MCF 10A (cell line): ENCODE data around the gene UBE2E1. TPM values are rescaled to one million over a fixed set of nuclear protein-coding genes. Genes with fewer than 3 reads are reported as not detected.

Experiments used
- BruUV-seq: library from RNA; stranded (reverse); fragments of 400-500 nt; replicated peaks from 2 replicates; lab custom pipeline; 2021; lab: Mats Ljungman, UMichigan
- CTCF ChIA-PET: fragments of 300-600 bp; sonication (Branson Sonifier 250); formaldehyde crosslinking; extraction: SDS; loops from one replicate; lab custom pipeline; 2021; ENCODE audit warnings: antibody characterized with exemption, inconsistent platforms; lab: Yijun Ruan, JAX
- POLR2A ChIA-PET: fragments of 300-600, 350-650 bp; sonication (Branson Sonifier 250); formaldehyde crosslinking; extraction: SDS; loops from one replicate; lab custom pipeline; 2020; ENCODE audit warnings: antibody characterized with exemption, inconsistent platforms; lab: Yijun Ruan, JAX
- DNase-seq: peaks from one replicate; pipeline ENCODE4 v3.0.0-alpha.2; 2018; ENCODE audit not compliant: unreplicated experiment
- H3K27ac Mint-ChIP-seq: one replicate; pipeline ENCODE4 v1.8.0; 2022; ENCODE audit warnings: mild to moderate bottlenecking, low read depth, mixed read lengths; ENCODE audit not compliant: unreplicated experiment
- H3K27me3 Mint-ChIP-seq: one replicate; pipeline ENCODE4 v1.8.0; 2022; ENCODE audit warnings: mixed read lengths; ENCODE audit not compliant: insufficient read depth, unreplicated experiment
- H3K36me3 Mint-ChIP-seq: one replicate; pipeline ENCODE4 v1.8.0; 2022; ENCODE audit warnings: mild to moderate bottlenecking, moderate library complexity, mixed read lengths; ENCODE audit not compliant: insufficient read depth, unreplicated experiment
- H3K4me1 Mint-ChIP-seq: one replicate; pipeline ENCODE4 v1.8.0; 2022; ENCODE audit warnings: mixed read lengths; ENCODE audit not compliant: insufficient read depth, unreplicated experiment
- H3K4me3 Mint-ChIP-seq: one replicate; pipeline ENCODE4 v1.8.0; 2022; ENCODE audit warnings: mild to moderate bottlenecking, moderate library complexity, mixed read lengths; ENCODE audit not compliant: unreplicated experiment
- H3K9me3 Mint-ChIP-seq: one replicate; pipeline ENCODE4 v1.8.0; 2022; ENCODE audit warnings: mixed read lengths; ENCODE audit not compliant: unreplicated experiment
- intact Hi-C: fragments of 100-400 bp; cut with micrococcal nuclease; formaldehyde crosslinking; loops from 2 replicates; pipeline ENCODE4 v1.14.1; 2022
- total RNA-seq: library from RNA; stranded (reverse); gene quantifications from 2 replicates; pipeline ENCODE4 v1.2.3, GENCODE V29; 2022
- TF ChIP-seq, protein P1 (sequence below): fragments of 200-600 bp; IDR thresholded peaks from one replicate; pipeline ENCODE4 v1.8.0; 2022; ENCODE audit warnings: antibody characterized with exemption, mild to moderate bottlenecking; ENCODE audit not compliant: unreplicated experiment

The UBE2E1 gene
- total RNA-seq, 1 experiment from 2014 or later = 128 TPM

DNA sequence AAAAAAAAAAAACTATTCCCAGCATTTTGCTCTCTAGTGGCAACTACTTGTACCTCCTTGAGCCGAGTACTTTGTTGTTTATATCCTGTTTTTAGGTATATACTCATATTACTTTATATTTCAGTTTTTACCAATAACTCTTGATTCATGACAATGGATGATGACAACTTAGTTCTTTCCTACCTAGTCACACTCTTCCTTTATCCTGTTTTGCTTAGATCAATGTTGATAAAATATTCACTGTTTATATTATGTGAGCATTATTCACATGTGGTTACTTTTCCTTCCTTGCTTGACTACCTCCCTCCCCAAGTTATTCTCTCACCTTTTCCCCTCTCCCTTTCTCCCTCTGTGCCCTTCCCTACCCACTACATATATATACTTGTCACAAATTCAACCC lies 57.3 kb downstream of the UBE2E1 start:
- intact Hi-C loops = no loop called here
- Mint-ChIP-seq H3K4me3 (no peak overlapping the region), H3K9me3 (no peaks in the 10 kb centered on the region), H3K27ac (no peak overlapping the region), H3K4me1 (peaks cover 12% of the 10 kb centered on the region), H3K27me3 (no peaks in the 10 kb centered on the region), H3K36me3 (peaks cover under 1% of the 10 kb centered on the region)
- no TSS peak for BruUV-seq
- DNase-seq = no peak
- CTCF ChIA-PET = interaction anchor here (0.5 to 1.0 kb wide), 3 partner anchors 12 to 1773 kb away, joined by 3 to 4 read pairs (median 4); no protein-coding TSS in a partner anchor
- POLR2A ChIA-PET = no interaction called here
- TF ChIP-seq, protein P1, sequence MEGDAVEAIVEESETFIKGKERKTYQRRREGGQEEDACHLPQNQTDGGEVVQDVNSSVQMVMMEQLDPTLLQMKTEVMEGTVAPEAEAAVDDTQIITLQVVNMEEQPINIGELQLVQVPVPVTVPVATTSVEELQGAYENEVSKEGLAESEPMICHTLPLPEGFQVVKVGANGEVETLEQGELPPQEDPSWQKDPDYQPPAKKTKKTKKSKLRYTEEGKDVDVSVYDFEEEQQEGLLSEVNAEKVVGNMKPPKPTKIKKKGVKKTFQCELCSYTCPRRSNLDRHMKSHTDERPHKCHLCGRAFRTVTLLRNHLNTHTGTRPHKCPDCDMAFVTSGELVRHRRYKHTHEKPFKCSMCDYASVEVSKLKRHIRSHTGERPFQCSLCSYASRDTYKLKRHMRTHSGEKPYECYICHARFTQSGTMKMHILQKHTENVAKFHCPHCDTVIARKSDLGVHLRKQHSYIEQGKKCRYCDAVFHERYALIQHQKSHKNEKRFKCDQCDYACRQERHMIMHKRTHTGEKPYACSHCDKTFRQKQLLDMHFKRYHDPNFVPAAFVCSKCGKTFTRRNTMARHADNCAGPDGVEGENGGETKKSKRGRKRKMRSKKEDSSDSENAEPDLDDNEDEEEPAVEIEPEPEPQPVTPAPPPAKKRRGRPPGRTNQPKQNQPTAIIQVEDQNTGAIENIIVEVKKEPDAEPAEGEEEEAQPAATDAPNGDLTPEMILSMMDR = no peak

DNA sequence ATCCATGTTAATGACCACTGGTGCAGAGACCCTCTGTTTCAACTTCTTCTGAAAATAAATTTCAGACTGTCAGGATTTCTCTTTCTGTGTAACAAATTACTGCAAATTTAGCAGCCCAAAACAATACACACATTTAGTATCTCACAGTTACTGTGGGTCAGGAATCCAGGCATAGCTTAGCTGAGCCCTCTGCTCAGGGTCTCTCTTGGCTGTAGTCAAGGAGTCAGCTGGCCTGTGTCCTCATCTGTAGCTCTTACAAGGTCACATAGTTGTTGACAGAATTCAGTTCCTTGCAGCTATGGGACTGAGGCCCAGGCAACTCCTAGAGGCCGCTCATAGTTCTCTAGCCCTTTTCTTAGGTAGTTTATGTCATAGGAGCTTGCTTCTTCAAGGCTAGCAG lies 59.2 kb downstream of the UBE2E1 start:
- no peak overlapping the region for H3K27ac Mint-ChIP-seq
- POLR2A ChIA-PET = interaction anchor here (0.6 to 1.8 kb wide), 3 partner anchors 12 to 116 kb away, joined by 4 to 6 read pairs (median 4); no protein-coding TSS in a partner anchor

DNA sequence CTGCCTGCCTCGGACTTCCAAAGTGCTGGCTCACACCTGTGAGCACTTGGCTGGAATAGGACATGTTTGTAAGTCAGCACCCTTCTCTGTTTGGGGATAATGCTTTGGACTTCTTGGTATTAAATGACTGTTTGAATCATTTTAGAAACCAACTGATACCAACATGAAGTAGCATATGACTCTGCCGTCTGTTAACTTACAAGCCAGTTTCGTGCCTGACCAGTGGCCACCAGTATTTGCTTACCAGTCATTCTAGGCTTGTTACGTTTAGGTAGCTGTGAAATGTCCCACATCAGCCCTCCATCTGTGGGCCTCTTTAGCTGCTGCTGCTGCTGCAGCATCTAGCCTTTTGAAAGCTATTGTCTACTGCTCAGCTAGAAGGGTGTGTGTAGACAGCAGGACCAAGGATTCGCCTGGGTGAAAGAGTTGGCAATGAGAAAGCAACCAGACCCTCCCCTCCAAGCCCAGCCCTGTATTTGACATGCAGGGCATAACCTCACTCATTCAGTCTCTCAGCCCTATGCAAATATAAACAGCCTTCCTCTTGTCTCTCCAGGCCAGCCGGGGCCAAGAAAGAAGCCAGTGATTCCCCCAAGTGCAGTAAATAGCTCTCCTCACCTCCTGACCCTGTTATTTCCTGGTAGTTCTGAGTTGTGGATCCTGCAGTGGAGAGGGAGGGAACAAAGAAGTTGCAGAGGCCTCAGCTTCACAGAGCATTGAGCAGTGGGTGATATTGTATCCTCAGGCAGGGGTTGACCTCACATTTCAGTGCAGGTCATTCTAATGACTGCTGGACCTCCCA lies 60.0 kb downstream of the UBE2E1 start:
- H3K27me3 Mint-ChIP-seq = no peaks in the 10 kb centered on the region
- intact Hi-C loops = no loop called here
- DNase-seq = no peak
- POLR2A ChIA-PET = interaction anchor here (1.0 to 1.8 kb wide), 2 partner anchors 11 to 20 kb away, joined by 5 to 6 read pairs; no protein-coding TSS in a partner anchor
- TF ChIP-seq, protein P1 = no peak
- BruUV-seq = no TSS peak
- no peaks in the 10 kb centered on the region for H3K9me3 Mint-ChIP-seq
- H3K36me3 Mint-ChIP-seq = no peaks in the 10 kb centered on the region
- peaks cover 6% of the 10 kb centered on the region for H3K4me1 Mint-ChIP-seq
- H3K4me3 Mint-ChIP-seq = no peak overlapping the region
- no peak overlapping the region for H3K27ac Mint-ChIP-seq
- CTCF ChIA-PET = interaction anchor here (0.8 to 1.5 kb wide), 3 partner anchors 10 to 38 kb away, joined by 4 to 5 read pairs (median 5); no protein-coding TSS in a partner anchor

More for the DNA sequence above, 59.2 kb downstream of the UBE2E1 start:
- Mint-ChIP-seq H3K9me3 (no peaks in the 10 kb centered on the region), H3K4me1 (peaks cover 6% of the 10 kb centered on the region), H3K4me3 (no peak overlapping the region), H3K27me3 (no peaks in the 10 kb centered on the region), H3K36me3 (no peaks in the 10 kb centered on the region)
- BruUV-seq = no TSS peak
- intact Hi-C loops = no loop called here
- no peak for DNase-seq
- TF ChIP-seq, protein P1 = no peak
- CTCF ChIA-PET = interaction anchor here (0.8 to 1.5 kb wide), 3 partner anchors 11 to 24 kb away, joined by 4 to 5 read pairs (median 5); no protein-coding TSS in a partner anchor

DNA sequence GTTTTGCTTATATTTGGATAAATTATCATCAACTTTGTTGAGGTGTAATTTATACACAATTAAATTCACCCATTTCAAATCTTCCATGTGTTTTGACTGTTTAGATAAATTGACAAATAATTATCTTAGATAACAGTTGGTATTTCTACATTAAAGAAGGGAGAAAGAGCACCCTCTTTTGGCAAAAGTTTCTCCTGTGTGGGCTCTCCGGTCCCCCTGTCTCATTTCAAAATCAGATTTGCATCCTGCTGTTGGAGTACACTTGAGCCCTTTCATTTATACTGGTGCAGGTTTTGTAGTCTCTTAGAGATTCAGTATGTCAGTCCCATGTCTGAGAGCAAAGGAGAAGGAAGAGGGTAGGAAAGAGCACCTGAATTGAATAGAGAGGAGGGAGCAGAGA lies 61.6 kb downstream of the UBE2E1 start:
- POLR2A ChIA-PET = no interaction called here
- Mint-ChIP-seq H3K4me1 (peaks cover 6% of the 10 kb centered on the region), H3K36me3 (peaks cover 7% of the 10 kb centered on the region), H3K4me3 (no peak overlapping the region), H3K27ac (peak overlapping the region; percentile 39), H3K27me3 (no peaks in the 10 kb centered on the region), H3K9me3 (no peaks in the 10 kb centered on the region)
- intact Hi-C loops = no loop called here
- TF ChIP-seq, protein P1 = no peak
- DNase-seq = no peak
- BruUV-seq = no TSS peak
- CTCF ChIA-PET = no interaction called here
